ENCODE results near the gene PLEKHG3.

The PLEKHG3 gene

DNA sequence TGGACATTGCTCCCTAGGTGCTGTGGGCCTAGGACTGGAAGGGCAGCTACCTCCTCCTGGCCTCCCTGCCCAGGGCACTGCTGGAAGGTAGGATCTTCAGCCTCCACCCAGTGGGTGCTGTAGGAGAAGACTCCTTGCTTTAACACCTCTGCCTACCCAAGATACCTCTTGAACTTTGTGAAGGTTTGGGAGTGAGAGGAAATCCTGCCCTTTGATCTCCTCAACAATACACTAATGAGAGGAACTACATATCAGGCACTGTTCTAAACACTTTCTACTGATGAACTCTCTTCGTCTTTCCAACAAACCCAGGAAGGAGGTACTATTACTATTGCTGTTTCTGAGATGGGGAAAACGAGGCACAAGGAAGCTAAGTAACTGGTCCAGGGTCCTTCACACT is 66.9 kb downstream of the PLEKHG3 start:
- H3K27me3 Mint-ChIP-seq (ENCODE audit: low read depth) = no peaks in the 10 kb centered on the region
- H3K4me1 Mint-ChIP-seq (ENCODE audit: low read depth) = peaks cover 6% of the 10 kb centered on the region
- H3K4me3 Mint-ChIP-seq = no peak overlapping the region
- H3K27ac Mint-ChIP-seq = no peak overlapping the region
- H3K9me3 Mint-ChIP-seq = no peaks in the 10 kb centered on the region
- H3K36me3 Mint-ChIP-seq (ENCODE audit: low read depth) = no peaks in the 10 kb centered on the region

GRCh38 chr14:64772397-64772950 is 68.2 kb downstream of the PLEKHG3 start:
- H3K27ac Mint-ChIP-seq = no peak overlapping the region
- H3K9me3 Mint-ChIP-seq = no peaks in the 10 kb centered on the region
- peaks cover 5% of the 10 kb centered on the region for H3K27me3 Mint-ChIP-seq (ENCODE audit: low read depth)
- H3K4me3 Mint-ChIP-seq = no peak overlapping the region
- peaks cover 6% of the 10 kb centered on the region for H3K4me1 Mint-ChIP-seq (ENCODE audit: low read depth)
- no peaks in the 10 kb centered on the region for H3K36me3 Mint-ChIP-seq (ENCODE audit: low read depth)

GRCh38 chr14:64773046-64773445 is 68.8 kb downstream of the PLEKHG3 start:
- H3K27ac Mint-ChIP-seq = no peak overlapping the region

GRCh38 chr14:64773577-64773976 is 69.4 kb downstream of the PLEKHG3 start:
- Mint-ChIP-seq H3K27me3 (ENCODE audit: low read depth) (peaks cover 5% of the 10 kb centered on the region), H3K4me1 (ENCODE audit: low read depth) (peaks cover 6% of the 10 kb centered on the region), H3K9me3 (no peaks in the 10 kb centered on the region), H3K36me3 (ENCODE audit: low read depth) (no peaks in the 10 kb centered on the region), H3K4me3 (no peak overlapping the region), H3K27ac (no peak overlapping the region)

More at GRCh38 chr14:64773046-64773445, 68.8 kb downstream of the PLEKHG3 start:
- no peak overlapping the region for H3K4me3 Mint-ChIP-seq
- H3K9me3 Mint-ChIP-seq = no peaks in the 10 kb centered on the region
- H3K36me3 Mint-ChIP-seq (ENCODE audit: low read depth) = no peaks in the 10 kb centered on the region
- H3K4me1 Mint-ChIP-seq (ENCODE audit: low read depth) = peaks cover 6% of the 10 kb centered on the region
- peaks cover 5% of the 10 kb centered on the region for H3K27me3 Mint-ChIP-seq (ENCODE audit: low read depth)

DNA sequence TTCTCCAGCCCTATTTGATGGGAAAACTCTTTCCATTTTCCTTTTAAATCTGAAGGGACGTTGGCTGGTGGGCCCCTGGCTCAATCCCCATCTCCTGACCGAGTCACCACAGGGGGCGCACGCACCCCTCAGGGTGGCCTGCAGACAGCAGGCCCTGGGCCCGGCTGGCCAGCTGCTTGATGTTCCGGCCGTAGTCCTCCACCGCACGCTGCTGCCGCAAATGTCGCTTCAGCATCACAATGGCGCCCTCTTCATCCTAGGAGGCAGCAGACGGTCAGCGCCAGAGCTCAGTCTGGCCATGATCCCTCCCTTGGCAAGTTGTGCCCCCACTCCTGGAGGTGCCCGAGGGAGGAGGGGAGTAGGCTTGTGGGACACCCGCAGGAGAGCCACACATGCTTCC is 70.0 kb downstream of the PLEKHG3 start:
- H3K27ac Mint-ChIP-seq = no peak overlapping the region
- peaks cover 5% of the 10 kb centered on the region for H3K27me3 Mint-ChIP-seq (ENCODE audit: low read depth)
- no peak overlapping the region for H3K4me3 Mint-ChIP-seq

DNA sequence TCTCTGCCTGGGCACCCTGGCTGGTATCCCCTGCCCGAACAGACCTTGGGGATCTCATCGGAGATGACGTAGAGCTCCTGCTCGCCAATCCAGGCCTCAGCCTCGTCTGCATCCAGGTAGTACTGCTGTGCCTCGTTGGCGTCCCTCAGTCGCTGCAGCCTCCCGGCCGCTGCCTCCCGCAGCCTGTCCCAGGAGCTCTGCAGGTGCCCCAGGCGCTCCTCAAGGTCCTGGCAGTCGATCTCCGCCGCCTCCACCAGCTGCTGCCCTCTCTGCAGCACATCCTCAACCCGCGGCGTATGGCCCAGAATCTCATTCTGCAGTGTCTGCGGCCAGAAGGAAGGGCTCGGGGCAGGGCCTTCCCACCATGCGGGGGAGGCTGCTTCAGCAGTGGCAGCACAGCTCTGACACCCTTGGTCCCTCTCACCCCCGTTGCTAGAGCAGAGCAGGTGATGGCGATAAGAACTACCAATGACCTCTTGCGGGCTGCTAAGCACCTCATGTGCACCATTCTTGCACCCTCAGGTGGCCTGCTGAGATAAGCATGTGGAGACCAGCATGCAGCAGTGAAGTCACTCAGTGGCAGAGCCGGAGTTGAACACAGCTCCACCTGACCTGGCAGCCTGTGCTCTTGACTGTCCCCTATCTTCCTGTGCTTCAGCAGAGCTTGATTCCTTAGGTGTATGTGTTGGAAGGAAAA is 71.0 kb downstream of the PLEKHG3 start:
- Mint-ChIP-seq H3K4me3 (no peak overlapping the region), H3K4me1 (ENCODE audit: low read depth) (peaks cover 6% of the 10 kb centered on the region), H3K27ac (no peak overlapping the region), H3K9me3 (no peaks in the 10 kb centered on the region), H3K36me3 (ENCODE audit: low read depth) (no peaks in the 10 kb centered on the region), H3K27me3 (ENCODE audit: low read depth) (peaks cover 5% of the 10 kb centered on the region)

More for the DNA sequence above, 70.0 kb downstream of the PLEKHG3 start:
- no peaks in the 10 kb centered on the region for H3K36me3 Mint-ChIP-seq (ENCODE audit: low read depth)
- peaks cover 6% of the 10 kb centered on the region for H3K4me1 Mint-ChIP-seq (ENCODE audit: low read depth)
- H3K9me3 Mint-ChIP-seq = no peaks in the 10 kb centered on the region

GRCh38 chr14:64777461-64777860 is 73.2 kb downstream of the PLEKHG3 start:
- Mint-ChIP-seq H3K36me3 (ENCODE audit: low read depth) (no peaks in the 10 kb centered on the region), H3K27me3 (ENCODE audit: low read depth) (peaks cover 5% of the 10 kb centered on the region), H3K27ac (no peak overlapping the region), H3K4me3 (no peak overlapping the region), H3K9me3 (no peaks in the 10 kb centered on the region), H3K4me1 (ENCODE audit: low read depth) (no peaks in the 10 kb centered on the region)

DNA sequence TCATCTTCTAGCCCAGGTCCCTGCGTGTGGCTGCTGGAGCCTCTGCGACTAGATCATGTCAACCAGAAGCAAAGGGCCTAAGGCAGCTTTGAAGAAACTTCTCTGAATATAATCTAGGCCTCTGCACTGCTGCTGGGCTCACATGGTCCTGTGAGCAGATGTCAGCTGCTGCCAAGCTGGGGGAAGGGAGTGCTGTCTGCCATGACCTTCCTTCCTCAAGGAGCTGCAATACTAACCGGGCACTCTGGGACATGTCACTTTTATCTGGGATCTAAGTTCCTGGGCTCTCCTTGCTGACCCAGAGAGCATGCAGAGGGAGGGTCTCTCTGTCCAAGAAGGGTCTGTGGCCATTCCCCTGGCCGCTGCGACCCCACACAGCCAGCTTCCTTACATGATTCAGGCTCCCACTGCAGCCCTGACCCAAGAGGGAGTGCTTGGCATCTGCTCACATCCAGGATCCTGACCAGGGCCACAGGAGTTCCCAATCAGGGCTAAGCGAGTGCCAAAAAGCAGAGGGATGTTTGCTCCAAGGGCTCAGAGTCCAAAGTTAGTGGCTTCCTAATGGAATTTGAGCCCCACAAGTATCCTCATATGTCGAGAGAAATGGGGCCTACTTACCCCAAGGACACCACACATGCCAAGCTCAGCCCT is 74.0 kb downstream of the PLEKHG3 start:
- Mint-ChIP-seq H3K9me3 (no peaks in the 10 kb centered on the region), H3K4me3 (no peak overlapping the region), H3K27ac (no peak overlapping the region), H3K27me3 (ENCODE audit: low read depth) (peaks cover 5% of the 10 kb centered on the region), H3K36me3 (ENCODE audit: low read depth) (no peaks in the 10 kb centered on the region), H3K4me1 (ENCODE audit: low read depth) (no peaks in the 10 kb centered on the region)

GRCh38 chr14:64779472-64779871 is 75.2 kb downstream of the PLEKHG3 start:
- Mint-ChIP-seq H3K4me1 (ENCODE audit: low read depth) (no peaks in the 10 kb centered on the region), H3K27ac (no peak overlapping the region), H3K9me3 (no peaks in the 10 kb centered on the region), H3K4me3 (no peak overlapping the region), H3K36me3 (ENCODE audit: low read depth) (no peaks in the 10 kb centered on the region), H3K27me3 (ENCODE audit: low read depth) (peaks cover 5% of the 10 kb centered on the region)

- no peaks in the 10 kb centered on the region for H3K27me3 Mint-ChIP-seq (ENCODE audit: low read depth)
- no peak overlapping the region for H3K27ac Mint-ChIP-seq
- H3K4me3 Mint-ChIP-seq = no peak overlapping the region
- H3K9me3 Mint-ChIP-seq = no peaks in the 10 kb centered on the region
- H3K36me3 Mint-ChIP-seq (ENCODE audit: low read depth) = no peaks in the 10 kb centered on the region
- no peaks in the 10 kb centered on the region for H3K4me1 Mint-ChIP-seq (ENCODE audit: low read depth)
Measured at GRCh38 chr14:64782196-64782595, 78.0 kb downstream of the PLEKHG3 start.

- no peak overlapping the region for H3K4me3 Mint-ChIP-seq
- H3K27ac Mint-ChIP-seq = no peak overlapping the region
- H3K27me3 Mint-ChIP-seq (ENCODE audit: low read depth) = peaks cover 5% of the 10 kb centered on the region
- no peaks in the 10 kb centered on the region for H3K9me3 Mint-ChIP-seq
- H3K36me3 Mint-ChIP-seq (ENCODE audit: low read depth) = no peaks in the 10 kb centered on the region
- H3K4me1 Mint-ChIP-seq (ENCODE audit: low read depth) = no peaks in the 10 kb centered on the region
Measured at GRCh38 chr14:64784006-64784405, 79.8 kb downstream of the PLEKHG3 start.

GRCh38 chr14:64786296-64787149 is 82.3 kb downstream of the PLEKHG3 start:
- peaks cover 5% of the 10 kb centered on the region for H3K27me3 Mint-ChIP-seq (ENCODE audit: low read depth)
- no peak overlapping the region for H3K4me3 Mint-ChIP-seq
- no peak overlapping the region for H3K27ac Mint-ChIP-seq
- H3K36me3 Mint-ChIP-seq (ENCODE audit: low read depth) = no peaks in the 10 kb centered on the region
- no peaks in the 10 kb centered on the region for H3K9me3 Mint-ChIP-seq
- H3K4me1 Mint-ChIP-seq (ENCODE audit: low read depth) = no peaks in the 10 kb centered on the region

- no peak overlapping the region for H3K4me3 Mint-ChIP-seq
- no peaks in the 10 kb centered on the region for H3K9me3 Mint-ChIP-seq
- H3K4me1 Mint-ChIP-seq (ENCODE audit: low read depth) = no peaks in the 10 kb centered on the region
- H3K27ac Mint-ChIP-seq = no peak overlapping the region
- no peaks in the 10 kb centered on the region for H3K36me3 Mint-ChIP-seq (ENCODE audit: low read depth)
- H3K27me3 Mint-ChIP-seq (ENCODE audit: low read depth) = peaks cover 5% of the 10 kb centered on the region
Measured at GRCh38 chr14:64787619-64788018, 83.4 kb downstream of the PLEKHG3 start.

- no peak overlapping the region for H3K27ac Mint-ChIP-seq
- H3K4me1 Mint-ChIP-seq (ENCODE audit: low read depth) = no peaks in the 10 kb centered on the region
- H3K9me3 Mint-ChIP-seq = no peaks in the 10 kb centered on the region
- no peak overlapping the region for H3K4me3 Mint-ChIP-seq
- H3K27me3 Mint-ChIP-seq (ENCODE audit: low read depth) = peaks cover 5% of the 10 kb centered on the region
- no peaks in the 10 kb centered on the region for H3K36me3 Mint-ChIP-seq (ENCODE audit: low read depth)
Measured at GRCh38 chr14:64788706-64789105, 84.5 kb downstream of the PLEKHG3 start.

Measured in T-helper 1 cell treated with Interleukin-12 subunit alpha and Interleukin-12 subunit beta and Interleukin-4 antibody, amounts not matched to agents 30 μg/mL and 1 μg/mL, for 36 hours (primary cell).